OCI-M1 (cell line): ENCODE results near the gene NSUN7.

ENCODE experiments used
- DNase-seq: peaks from one replicate; lab custom pipeline; 2025; lab: John Stamatoyannopoulos, UW

The NSUN7 gene

DNA sequence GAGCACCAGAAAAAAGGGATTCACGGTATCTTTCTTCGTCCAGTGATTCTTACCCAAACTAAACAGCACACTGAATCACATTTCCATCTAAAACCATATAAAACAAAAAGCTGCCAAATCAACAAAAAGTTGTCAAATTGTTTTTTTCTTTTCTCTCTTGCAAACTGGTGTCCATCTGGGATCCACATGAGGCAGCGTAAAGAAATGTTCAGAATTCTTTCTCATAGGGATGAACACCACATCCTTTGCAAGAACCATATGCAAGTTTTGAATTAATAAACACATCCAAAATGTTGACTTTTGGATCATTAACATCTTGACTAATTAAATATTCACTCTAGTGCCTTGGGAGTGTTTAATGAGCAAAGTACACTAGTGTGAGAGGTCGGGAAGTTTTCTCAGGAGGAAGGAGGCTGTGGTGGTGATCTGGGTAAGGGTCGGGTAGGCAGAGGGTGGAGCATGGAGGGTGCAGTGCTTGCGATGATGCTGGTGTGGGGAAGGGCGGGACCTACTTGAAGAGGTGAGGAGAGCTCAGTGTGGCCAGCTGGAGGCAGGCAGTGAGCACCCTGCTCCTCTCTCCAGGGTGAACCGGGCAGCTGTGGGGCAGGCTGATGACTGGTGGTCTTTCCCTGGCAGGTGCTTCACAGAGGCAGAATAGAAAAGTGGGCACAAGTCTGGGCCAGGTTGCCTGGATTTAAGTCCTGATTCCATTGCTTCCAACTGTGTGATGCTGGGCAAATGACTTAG, 72.8 kb downstream of the NSUN7 start:
- DNase-seq: no peak

DNA sequence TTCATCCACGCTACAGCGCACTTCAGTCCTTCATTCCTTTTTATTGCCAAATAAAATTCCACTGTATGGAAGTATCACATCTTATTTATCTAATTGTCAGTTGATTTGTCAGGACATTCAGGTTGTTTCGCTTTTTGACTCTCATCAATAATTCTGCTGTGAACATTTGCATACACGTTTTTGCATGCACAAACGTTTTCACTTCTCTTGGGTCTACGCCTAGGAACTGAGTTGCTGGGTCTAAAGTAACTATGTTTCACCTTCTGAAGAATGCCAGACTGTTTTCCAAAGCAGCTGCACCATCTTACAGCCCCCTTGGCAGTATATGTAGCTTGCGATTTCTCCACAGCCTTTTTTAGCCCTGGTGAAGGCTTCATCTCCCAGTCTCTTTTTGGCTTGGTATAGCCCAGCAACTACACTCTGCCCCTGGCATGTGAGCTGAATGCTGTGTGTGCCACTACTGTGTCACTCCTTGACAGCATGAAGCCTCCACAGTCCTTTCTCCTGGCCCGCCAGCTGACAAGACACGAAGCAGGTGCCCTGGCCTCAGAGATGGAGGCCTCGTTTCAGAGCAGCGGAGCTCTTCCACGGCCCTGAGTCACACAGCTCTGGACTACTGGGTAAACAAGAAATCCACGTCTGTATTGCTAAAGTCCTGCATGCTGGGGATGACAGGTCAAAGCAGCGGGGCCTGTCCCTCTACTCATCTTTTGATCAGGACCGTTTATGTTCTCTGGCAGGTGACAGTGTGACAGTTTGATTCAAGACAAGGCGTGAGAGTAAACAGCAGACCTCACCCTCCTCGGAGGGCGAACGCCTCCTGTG, 75.5 kb downstream of the NSUN7 start:
- DNase-seq: no peak

DNA sequence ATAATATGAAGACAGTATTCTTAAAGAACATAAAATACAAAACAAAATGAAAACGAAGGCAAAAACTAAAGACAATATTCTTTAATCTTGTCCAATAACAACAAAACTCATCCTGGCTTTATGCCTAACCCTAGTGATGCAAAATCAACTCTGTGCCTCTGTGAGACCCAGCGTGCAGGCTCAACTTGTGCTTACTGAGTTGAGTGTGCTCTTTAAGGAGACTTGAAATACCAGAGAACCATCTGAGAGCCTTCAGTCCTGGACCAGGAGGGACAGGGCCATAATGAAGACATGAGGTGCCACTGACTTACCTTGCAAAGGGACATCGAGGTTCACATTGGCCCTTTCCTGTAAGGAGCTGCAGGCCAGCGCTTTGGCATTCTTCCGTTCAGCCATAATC, 77.1 kb downstream of the NSUN7 start:
- no peak for DNase-seq

GRCh38 chr4:40827758-40828157, 78.0 kb downstream of the NSUN7 start:
- no peak for DNase-seq

GRCh38 chr4:40828661-40829060, 78.9 kb downstream of the NSUN7 start:
- no peak for DNase-seq

- no peak for DNase-seq
Observed at GRCh38 chr4:40829586-40829985, 79.8 kb downstream of the NSUN7 start.

- no peak for DNase-seq
Observed at GRCh38 chr4:40831146-40831907, 81.6 kb downstream of the NSUN7 start.

- no peak for DNase-seq
Observed at GRCh38 chr4:40832175-40832574, 82.4 kb downstream of the NSUN7 start.

DNA sequence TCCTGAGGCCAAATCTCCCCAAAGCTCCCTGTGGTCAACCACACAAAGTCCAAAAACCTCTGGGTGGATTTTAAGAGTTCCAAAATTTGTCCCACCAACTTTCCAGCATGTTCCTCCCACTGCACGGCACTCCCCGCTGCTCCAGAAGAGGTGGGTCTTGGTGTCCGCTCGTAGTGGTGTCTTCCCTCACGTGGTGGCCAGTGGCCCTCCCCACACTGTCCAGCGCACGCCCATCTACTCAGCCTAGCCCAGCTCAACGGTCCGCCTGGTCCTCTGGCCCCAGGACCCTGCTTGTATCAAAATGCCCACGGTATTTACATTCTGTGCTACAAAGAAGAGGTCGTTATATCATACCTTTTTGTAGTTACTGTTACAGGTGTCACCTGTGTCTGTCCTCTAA, 83.5 kb downstream of the NSUN7 start:
- no peak for DNase-seq

- DNase-seq: peak; percentile 4
Observed at GRCh38 chr4:40837094-40837870, 87.5 kb downstream of the NSUN7 start.

DNA sequence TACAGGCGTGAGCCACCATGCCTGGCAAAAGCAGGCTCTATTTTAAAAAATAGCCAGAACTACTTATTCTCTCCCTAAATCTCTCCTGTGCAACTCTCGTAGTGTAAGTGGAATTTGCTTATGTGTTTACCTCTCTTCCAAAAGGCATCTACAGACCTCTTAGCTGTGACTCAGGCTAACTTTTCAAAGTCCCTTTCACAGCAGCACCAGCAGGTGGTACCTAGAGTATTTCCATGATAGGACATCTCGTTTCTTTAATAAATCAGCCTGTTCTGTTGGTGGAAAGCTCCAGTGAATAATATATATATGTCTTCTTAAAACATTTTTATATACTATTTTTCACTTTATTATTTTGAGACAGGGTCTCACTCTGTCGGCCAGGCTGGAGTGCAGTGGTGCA, 89.0 kb downstream of the NSUN7 start:
- no peak for DNase-seq

DNA sequence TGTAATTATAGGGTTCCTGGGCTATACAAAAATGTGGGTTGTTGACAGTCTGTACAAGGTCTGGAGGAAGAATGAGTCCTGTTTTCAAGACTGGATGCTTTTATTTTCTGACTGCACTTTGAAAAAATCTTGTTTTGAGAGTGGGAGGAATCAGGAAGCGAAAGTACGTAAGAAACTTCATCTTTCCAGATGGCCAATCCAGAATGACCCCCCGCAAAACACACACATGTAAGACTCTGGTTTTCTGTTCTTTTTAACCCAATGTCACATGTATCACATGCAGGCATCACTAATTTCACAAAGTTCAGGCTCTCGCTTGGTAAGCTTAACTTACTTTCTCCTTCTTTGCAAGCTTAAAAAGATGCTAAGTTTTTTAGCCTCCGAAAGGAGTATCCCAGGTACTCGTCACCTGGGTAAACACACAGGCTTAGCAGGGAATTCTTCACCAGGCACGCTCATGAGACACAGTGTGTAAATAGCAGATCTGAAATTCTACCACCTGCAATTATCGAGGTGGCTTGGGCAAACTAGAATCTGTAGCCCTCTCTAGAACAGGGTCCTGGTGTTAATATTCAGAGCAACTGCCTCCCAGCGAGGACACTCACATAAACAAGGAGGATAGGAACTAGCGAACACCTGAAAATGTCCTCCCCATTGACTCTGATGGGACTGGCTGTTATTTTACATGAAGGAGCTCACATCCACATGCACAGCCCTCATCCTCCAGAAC, 90.7 kb downstream of the NSUN7 start:
- no peak for DNase-seq

GRCh38 chr4:40840985-40841571, 91.3 kb downstream of the NSUN7 start:
- peak; percentile 78 for DNase-seq

GRCh38 chr4:40842318-40842717, 92.6 kb downstream of the NSUN7 start:
- no peak for DNase-seq

- no peak for DNase-seq
Observed at GRCh38 chr4:40842725-40843423, 93.1 kb downstream of the NSUN7 start.

DNA sequence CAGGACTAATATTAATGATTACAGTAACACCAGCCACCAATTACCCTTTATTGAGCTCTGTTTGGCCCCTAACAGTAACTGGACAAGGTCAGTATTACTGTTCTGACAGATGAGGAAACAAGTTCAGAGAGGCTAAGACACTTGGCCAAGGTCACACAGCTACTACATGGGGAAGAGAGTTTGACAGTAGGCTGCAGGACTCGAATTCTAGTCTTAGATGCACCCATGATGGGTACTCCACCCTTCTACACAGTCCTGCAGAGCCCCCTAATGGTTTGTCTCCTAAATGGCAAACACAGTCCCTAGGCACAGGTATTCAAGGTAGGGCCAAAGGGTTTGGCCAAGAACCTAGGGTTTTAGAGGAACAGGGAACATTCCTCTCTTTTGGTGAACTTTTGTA, 93.9 kb downstream of the NSUN7 start:
- peak; percentile 18 for DNase-seq

- no peak for DNase-seq
Observed at GRCh38 chr4:40844261-40844660, 94.5 kb downstream of the NSUN7 start.

DNA sequence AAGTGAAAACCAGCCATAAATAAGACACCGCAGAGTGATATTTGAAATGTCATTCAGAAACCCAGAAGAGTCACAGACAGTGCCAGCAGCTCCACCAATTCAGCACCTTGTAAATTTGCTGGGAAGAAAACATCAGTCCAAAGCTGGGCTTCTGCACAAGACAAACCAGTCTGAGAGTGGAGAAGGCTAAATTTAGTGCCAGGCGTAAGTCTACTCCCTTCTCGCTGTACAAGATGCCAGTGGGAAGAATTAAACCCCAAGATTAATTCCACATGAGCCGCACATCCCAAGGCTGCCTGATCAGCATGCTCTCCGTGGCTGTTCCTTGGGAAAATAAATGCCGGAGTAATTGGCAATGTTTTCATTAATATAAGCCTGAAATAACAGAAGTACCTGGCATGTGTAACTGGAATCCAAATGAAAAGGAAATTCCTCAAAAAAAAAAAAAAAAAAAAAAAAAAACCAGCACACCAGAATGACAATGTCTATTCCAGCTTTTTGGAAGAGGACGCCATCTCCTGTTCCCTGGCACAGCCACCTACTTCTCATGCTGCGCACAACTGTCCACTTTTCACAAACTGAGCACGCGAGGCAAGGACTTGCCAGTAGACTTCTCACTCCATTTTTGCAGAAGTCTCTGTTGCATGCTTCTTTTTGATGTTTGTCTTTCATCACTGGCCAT, 95.5 kb downstream of the NSUN7 start:
- DNase-seq: no peak

- no peak for DNase-seq
Observed at GRCh38 chr4:40846532-40846931, 96.8 kb downstream of the NSUN7 start.

- no peak for DNase-seq
Observed at GRCh38 chr4:40848251-40848650, 98.5 kb downstream of the NSUN7 start.
